NK-92 (cell line): Measurements from ENCODE around the gene COL1A2.

Source experiments
- DNase-seq: peaks from one replicate; lab custom pipeline; 2025; ENCODE audit not compliant: unreplicated experiment; lab: John Stamatoyannopoulos, UW

The COL1A2 gene

DNA sequence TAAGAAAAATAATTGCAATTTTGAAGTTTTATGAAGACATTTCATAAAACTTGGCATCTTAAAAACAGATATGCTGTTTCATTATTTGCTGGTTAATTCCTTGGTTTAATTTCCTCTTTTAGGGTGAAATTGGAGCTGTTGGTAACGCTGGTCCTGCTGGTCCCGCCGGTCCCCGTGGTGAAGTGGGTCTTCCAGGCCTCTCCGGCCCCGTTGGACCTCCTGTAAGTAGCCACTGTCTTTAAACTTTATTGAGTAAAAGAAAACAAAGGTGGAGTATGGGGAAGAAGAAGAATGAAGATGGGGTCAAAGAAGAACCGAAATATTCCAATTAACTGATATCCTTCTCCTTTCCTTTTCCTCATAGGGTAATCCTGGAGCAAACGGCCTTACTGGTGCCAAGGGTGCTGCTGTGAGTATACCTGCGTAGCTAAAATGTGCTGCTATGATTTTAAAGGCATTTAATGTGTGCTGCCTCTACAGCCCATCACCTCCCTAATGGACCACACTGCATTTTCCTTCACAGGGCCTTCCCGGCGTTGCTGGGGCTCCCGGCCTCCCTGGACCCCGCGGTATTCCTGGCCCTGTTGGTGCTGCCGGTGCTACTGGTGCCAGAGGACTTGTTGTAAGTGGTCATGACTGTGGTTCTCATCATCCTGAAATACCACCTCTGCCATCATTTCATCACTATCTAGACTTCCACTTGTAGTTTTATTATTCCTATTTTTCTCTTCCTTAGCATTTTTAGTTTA is 14.7 kb downstream of the COL1A2 start:
- no peak for DNase-seq

- no peak for DNase-seq
Measured at GRCh38 chr7:94410413-94411187, 15.9 kb downstream of the COL1A2 start.

DNA sequence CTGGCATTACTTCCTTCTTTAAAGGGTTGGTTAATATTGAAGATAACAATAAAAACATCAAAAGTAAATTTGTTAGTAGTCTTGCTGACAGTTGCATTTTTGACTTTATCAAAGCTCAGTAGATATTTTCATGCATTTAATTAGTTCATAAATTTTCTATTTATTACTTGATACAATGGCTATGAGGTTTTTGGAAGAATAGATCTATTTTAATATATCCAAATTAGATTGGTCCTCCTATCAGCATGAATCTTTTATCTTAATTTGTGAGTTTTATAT is 16.4 kb downstream of the COL1A2 start:
- no peak for DNase-seq

GRCh38 chr7:94412762-94413322 is 18.1 kb downstream of the COL1A2 start:
- DNase-seq: no peak

GRCh38 chr7:94414481-94414880 is 19.8 kb downstream of the COL1A2 start:
- DNase-seq: no peak

DNA sequence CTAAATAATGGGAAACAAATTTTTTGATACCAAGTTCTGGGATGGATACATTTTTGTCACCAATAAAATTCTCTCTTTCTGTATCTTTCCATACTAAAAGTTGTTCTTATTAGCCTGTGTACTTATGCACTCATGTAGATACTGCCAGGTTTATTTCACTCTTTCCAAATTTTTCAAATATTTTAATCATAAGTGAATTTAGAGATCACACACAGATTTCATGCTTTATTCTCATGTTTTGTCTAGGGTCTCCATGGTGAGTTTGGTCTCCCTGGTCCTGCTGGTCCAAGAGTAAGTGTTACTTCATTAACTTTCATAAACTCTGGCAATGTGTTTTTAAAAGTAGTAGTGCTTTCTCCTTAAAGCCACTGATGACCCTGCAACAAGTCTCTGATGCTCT is 20.3 kb downstream of the COL1A2 start:
- no peak for DNase-seq

GRCh38 chr7:94417306-94417705 is 22.6 kb downstream of the COL1A2 start:
- DNase-seq: no peak

DNA sequence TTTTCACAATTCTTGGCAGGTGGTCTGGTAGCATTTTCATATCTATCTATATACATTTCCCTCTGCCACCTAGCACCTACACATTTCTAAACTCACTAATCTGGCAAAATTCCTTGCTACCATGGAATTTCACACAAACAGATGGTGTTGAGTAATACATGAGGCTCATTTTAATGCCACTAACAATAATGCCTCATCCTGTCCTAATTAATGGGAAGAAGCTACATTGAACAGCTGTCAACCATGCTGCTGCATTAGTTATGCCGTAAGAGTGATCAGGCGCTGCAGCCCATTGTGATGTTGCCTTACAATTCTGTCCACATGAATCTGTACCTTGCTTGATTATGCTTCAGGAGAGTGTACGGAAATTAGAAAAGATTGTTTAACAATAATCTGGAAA is 23.2 kb downstream of the COL1A2 start:
- no peak for DNase-seq

- no peak for DNase-seq
Measured at GRCh38 chr7:94418851-94419250, 24.2 kb downstream of the COL1A2 start.

- DNase-seq: no peak
Measured at GRCh38 chr7:94420328-94420727, 25.6 kb downstream of the COL1A2 start.

DNA sequence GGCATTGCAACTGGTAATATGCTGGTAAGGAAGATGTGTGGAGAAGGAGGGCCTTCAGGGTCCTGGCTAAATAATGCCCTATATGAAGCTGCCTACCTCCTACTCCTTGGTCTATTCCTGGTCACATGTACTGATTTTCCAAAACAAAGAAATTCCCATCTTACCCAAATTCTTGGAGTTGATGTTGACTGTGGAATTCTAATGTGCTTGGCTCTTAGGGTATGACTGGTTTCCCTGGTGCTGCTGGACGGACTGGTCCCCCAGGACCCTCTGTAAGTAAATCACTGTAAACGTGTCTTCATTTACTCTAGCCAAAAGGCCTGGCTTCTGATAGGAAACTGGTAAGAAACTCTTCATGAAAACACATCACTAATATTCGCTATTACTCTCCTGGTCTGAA is 27.0 kb downstream of the COL1A2 start:
- DNase-seq: no peak

DNA sequence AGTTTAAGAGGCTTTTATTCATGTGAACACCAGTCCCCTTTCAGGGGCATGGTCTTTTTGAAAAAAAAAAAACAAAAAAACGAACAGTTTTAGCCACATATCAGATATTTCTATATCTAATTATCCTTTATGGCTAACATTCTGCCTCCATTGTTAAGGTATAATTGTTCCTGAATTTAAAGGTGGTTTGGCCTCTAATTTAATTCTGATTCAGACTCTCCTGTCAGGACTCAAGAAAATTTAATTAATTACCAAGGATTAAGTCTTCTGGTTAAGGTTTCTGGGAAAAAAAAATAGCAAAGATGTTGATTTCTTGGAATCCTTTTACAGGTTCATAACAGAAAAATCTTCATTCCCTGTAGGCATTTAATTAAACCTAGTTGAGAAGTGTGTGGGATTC is 27.4 kb downstream of the COL1A2 start:
- DNase-seq: no peak

- no peak for DNase-seq
Measured at GRCh38 chr7:94422827-94423460, 28.2 kb downstream of the COL1A2 start.

DNA sequence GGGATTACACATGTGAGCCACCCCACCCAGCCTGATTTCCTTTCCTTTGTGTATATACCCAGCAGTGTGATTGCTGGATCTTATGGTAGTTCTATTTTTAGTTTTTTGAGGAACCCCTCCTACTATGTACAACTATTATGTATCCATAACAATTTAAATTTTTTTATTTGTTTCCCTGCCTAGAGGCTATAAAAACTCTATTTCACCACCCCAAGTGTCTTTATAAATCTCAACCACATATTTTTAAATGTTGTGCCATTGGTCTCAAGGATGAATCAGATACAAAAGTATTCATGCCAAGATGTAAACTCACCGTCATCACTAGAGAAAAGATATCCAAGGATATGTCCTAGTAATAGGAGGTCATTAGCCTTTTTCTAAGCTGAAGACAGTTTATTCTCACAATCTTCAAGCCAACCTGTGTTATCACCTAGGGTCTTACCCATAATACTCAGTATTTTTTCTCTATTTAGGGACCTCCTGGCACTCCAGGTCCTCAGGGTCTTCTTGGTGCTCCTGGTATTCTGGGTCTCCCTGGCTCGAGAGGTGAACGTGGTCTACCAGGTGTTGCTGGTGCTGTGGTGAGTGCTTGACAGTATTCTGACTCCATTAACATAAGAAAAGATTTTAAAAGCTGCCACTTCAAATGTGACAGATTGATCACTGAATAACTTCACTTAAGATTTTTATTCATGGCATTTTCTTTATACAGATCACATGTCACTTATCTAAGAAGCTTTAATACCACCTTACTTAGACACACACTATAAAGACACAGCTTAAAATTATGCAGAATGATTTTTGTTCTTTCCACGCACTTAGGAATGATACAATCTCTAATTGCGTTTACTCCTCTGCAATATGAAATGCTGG is 29.4 kb downstream of the COL1A2 start:
- DNase-seq: no peak

- DNase-seq: no peak
Measured at GRCh38 chr7:94425546-94425945, 30.9 kb downstream of the COL1A2 start.

DNA sequence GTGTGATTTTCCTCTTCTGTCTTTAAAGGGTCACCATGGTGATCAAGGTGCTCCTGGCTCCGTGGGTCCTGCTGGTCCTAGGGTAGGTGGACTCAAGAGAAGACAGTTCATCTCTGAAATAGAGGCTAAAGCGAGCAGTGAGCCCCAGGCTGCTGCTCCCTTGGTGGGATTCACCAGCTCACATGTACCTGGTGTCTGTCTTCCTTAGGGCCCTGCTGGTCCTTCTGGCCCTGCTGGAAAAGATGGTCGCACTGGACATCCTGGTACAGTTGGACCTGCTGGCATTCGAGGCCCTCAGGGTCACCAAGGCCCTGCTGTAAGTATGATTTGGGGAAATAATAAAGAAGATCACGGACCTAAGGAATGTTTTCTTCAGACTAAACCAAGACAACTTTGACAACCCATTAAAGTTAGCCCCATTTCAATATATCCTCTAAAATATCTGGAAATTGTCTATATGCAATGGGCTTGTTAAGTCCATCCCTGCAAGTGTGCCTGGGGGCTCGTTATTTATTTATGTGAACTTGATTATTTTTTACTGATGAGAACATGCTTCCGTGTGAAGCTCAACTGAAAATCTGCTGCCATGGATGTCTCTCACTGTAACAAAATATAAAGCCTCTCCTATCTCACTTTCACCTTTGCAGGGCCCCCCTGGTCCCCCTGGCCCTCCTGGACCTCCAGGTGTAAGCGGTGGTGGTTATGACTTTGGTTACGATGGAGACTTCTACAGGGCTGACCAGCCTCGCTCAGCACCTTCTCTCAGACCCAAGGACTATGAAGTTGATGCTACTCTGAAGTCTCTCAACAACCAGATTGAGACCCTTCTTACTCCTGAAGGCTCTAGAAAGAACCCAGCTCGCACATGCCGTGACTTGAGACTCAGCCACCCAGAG is 32.5 kb downstream of the COL1A2 start:
- no peak for DNase-seq

- DNase-seq: no peak
Measured at GRCh38 chr7:94429153-94429552, 34.5 kb downstream of the COL1A2 start.

DNA sequence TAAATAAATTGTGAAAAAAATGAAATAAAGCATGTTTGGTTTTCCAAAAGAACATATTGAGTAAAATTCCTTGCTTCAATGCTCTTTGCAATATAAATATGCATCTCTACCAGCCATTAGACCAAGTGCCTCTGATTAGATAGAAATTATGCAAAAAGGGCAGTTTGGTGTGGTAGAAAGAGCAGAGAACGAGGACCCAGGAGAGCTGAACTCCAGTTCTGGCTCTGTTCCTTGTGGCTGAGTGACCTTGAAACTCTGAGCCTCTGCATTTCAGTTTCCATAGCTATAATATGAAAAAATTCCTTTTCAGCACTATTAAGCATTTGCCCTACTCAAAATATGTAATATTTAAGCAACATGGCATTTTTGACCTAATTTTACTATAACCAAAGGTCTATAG is 36.5 kb downstream of the COL1A2 start:
- DNase-seq: no peak

DNA sequence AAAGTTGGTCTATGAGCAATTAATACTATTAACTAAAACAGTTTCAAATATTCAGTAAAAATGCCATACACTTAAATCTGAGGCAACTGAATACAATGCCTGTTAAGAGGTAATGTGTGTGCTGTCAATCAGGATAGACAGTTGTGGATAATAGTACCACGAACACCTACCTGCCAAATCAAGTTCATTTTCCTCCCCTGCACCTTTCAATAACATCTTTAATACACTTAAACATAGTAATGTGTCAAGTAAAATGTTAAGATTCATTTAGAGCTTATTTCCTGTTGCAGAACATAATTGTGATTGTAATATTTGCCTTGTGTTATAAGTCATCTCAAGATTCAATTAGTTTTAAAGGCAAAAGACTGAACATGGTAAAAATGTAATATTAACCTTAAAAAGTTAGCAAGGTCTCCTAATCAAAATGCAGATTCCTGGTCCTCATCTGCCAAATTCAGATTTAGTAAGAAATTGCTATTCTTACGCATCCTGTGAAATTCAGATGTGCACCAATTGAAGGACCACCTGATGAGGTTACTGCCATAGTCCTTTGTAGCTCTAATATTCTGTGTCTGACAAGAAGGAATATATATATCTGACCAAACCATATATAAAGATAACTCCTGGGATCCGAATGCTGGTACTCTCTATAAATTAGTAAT is 37.1 kb downstream of the COL1A2 start:
- DNase-seq: no peak

DNA sequence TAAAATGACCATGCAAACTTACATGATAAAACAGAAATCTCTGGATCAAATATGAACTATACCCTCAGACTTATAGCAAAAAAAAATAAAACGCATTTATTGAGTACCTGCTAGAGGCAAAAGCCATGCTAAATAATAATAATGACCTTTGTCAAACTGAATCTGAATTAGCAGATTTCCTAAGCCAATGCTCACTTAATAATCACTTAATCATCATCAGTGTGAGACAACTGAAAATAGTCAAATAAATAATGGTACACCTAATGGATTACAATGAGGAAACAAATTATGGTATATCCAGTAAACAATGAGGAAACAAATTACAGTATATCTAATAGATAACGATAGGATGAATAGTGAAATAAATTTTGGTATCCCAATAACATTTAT is 37.6 kb downstream of the COL1A2 start:
- DNase-seq: no peak
